ENCODE measurements around the gene MLPH. TPM values are rescaled to one million over a fixed set of nuclear protein-coding genes. Genes with fewer than 3 reads are reported as not detected.

MLPH gene
- total RNA-seq, 1 experiment from 2014 or later = 159 TPM

DNA sequence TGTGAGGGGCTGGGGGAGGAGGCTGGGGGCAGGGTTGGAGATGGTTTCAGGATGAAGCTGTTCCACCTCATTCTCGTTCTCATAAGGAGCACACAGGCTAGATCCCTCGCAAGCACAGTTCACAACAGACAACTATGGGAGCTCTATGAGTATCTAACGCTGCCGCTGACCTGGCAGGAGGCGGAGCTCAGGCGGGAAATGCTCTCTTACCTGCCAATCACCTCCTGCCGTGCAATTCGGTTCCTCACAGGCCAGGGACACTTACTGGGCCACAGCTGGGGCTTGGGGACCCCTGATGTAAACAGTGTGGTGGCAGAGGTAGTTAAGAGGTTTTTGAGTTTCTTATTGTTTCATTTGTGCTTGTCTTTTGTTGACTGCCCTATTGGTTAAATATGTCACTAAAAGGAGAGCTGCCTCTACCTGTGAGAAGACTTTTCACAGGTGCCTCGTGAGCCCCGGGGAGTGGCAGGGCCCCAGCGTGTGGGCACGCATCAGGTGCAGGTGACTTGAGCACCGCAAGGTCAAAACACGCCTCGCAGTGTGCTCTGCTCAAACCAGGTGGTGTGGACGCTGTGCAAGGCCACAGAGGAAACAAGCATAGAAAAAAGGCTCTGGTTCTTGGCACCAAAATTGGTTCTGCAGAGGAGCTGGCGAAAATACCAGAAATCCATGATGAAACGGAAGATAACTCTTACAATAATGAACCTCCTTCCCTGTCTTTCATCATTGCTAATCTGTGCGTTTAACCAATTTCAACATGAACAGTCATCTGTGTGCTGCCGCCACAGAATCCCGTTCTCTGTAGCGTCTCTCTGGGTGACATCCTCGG is 10.2 kb downstream of the MLPH start:
- DNase-seq (ENCODE audit: low read depth) = no peak

DNA sequence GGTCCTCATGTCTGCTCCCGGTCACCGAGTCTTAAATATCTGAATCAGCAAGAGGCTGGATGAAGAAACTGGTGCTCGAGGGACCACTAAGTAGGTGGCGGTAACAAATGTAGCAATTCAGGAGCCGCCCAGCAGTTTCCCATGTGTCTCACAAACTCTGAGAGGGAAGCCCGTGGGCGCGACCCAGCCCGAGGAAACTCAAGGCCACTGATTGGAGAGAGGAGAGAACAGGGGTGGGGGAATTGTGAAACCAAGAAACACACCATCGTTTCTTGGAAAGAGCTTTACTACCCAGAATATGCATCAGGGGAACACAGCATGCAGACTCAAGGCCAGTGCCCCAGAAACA is 10.8 kb downstream of the MLPH start:
- DNase-seq (ENCODE audit: low read depth) = peak; percentile 25

DNA sequence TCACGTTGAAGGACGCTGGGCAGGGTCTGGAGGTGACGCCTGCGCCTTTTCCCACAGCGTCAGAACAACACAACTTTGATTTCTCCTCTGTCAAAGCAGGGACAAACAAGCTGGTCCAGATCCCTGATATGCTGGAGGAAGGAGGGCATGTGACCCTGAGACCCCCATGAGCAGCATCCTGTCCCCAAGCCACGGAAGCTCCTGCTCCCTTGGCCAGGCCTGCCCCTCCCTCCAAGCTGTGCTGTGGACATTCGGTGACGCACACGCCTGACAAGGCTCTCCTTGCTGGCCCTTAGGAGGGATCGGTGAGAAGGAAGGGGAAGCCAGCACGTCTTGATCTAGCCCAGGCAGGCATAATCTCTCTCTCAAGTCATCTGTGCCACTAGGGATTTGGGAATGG is 11.3 kb downstream of the MLPH start:
- no peak for DNase-seq (ENCODE audit: low read depth)

DNA sequence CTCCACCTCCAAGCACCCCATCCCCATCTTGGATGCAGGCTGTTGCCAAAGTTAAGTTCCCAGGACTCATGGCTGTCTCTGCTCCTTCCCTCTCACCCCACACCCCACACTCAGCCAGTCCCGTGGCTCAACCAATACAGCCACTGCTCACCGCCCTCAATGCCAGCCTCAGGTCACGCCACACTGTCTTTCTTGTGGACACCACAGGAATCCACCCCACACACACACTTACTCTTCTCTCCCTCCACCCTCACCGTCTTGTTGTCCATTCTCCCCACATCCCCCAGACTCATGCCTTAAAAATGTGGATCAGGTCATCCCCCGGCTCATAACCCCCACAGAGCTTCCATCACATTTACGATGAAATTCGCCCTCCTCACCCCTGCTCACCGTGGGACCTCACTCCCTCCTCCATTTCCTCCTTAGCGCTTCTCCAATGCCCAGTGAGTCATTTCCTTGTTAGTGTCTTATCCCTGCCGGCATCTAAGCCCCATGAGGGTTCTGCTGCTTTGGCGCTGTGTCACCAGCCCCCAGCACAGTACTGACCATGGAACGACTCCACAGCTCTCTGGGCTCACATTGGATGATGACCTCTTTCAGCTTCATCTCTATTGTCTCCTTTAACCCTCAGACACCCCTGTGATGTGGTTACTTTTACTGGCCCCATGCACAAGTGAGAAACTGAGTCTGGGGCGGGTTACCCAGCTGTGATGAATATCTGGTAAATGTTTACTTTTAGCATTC is 13.8 kb downstream of the MLPH start:
- DNase-seq (ENCODE audit: low read depth) = peak; percentile 100

DNA sequence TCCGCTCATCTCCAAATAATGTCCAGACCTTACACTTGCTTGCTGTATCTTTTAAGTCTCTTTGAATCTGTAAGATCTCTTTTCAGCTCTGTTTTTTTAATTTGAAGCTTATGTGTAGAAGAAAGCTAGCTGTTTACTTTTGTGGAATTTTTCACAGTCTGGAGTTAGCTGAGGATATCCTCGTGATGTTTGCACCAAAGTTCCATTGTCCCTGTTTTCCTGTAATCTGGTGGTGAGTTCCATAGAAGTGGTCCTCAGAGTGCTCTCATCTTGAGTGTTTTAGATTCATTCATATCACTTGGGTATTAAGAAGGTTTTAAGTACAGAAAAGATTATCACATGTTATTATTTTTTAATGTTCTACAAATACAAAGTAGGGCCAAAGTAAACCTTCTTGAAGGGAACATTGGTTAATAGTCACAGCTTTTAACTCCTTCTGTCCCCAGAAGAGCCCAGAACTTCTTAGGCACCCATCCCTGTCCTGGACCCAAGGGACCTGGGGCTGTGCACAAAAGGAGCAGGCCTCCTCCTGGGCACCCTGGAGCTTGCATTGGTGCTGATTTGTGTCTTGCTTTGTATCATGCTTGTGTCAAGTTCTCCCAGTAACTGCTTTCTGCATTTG is 15.0 kb downstream of the MLPH start:
- DNase-seq (ENCODE audit: low read depth) = peak; percentile 27

DNA sequence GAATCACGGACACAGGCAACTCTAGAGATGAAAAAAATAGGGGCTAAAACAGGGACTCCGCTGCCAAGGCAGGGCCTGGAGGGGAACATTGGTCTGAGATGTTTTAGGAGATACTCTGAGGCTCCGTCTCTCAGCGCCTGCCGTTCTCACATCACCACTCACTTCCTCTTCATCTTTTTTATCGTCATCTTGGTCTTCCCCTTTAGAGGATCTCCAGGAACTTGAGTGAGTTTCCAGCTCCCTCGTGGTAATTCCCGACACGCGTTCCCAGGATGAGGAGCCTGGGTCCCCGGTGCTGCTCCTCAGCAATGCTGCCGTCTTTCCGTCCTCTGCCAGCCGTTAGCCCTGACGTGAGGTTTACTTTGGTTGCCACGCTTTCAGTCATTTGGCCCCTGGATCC is 16.1 kb downstream of the MLPH start:
- DNase-seq (ENCODE audit: low read depth) = no peak

DNA sequence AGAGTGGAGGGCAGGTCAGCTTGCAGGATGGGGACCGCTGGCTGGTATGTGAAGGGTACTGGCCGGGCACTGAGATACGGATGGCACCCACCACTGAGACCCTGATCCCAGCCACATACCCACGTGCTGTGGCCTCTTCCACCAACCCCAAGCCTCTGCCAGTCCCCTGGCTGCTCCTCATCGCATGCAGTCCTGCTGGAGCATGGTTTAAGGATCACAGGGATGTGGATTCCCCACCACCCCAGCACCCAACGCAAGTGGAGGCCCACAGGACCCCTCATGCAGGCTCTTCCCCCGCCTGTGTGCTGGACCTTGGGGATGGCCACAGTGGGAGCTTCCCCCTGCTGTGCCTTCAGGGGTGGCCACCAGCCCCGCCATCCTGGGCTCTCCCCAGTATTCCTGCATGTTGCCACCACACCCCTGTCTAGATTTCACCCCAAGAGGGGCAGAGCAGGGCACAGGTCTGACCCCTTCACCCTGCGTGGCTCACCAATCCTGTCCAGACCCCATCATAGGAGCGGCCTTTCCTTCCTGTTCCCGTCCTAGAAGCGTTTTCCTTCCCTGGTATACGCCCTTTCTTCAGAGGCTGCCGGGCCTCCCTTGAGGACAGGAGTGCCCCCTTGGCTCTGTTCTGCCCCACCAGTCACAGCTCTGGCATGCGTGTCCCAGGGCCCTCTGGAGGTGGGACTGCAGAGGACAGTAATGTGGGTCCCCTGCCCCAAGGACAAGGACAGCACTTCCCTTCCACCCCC is 18.3 kb downstream of the MLPH start:
- DNase-seq (ENCODE audit: low read depth) = no peak

DNA sequence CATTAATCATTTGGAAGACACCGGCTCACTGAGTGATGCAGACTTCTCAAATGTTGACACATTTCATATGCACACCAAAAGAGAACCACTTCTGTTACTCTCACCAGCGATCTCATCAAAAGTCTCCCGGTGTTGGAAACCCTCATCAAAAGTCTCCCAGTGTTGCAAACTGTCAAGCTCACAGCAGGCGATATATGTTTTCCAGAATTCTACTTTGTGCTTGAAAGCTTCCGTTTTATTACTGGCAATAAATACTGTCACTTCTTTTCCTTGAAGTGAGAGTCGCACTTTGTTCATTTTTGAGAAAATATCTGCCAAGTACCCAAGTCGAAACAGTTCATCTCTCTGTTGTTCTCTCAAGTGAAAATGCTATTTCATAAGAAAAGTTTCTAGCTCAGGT is 20.5 kb downstream of the MLPH start:
- no peak for DNase-seq (ENCODE audit: low read depth)

DNA sequence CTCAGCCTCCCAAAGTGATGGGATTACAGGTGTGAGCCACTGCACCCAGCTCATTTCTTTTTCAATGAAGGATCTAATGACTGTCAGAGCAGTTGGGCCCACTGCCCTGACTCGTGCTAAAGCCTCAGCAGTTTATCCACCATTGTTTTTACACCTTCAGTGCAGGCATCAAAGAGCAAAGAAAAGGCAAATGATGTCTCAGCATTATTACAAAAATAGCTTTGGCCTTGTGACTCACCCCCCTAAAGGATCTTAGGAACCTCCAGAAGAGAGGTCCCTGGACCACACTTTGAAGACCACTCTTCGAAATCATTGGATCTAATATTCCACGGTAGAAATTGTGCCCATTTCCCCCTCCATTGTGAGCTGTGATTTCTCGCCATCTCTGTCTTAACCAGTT is 21.3 kb downstream of the MLPH start:
- DNase-seq (ENCODE audit: low read depth) = no peak

DNA sequence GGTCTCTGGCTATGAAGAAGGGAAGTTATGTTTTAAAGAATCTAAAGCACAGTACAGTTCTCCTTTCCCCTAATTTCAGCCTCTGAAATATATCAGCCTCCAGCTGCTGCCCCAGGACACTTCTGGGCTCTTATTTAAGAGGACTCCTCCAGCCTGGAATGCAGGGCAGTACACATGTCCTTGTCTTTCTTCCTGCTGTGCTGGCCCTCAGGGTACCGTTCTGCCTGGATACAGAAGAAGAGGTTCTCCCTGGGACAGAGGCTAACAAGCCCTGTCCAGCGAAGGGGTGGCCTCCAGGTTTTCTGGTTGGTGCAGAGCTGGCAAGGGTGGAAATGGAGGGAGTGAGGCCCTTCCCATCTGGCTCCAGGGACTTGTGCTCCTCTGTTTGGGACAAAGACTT is 22.1 kb downstream of the MLPH start:
- DNase-seq (ENCODE audit: low read depth) = no peak

DNA sequence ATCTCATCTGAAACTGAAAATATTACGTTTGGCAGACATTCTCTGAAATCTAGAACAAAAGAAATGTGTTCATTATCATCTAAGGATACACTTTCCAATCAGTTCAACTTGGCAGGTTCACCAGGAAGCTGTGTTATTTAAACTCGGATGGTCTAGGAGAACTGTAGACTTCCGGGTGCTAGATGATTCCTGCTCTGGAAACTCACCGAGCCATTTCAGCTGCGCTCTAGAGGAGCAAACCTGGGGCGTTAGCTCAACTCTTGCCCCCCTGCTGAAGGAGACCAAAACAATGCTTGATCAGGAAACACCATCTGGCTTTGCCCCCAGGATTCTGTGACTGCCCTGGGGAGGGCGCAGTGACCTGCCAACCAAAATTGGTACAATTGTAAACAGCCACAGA is 22.9 kb downstream of the MLPH start:
- no peak for DNase-seq (ENCODE audit: low read depth)

DNA sequence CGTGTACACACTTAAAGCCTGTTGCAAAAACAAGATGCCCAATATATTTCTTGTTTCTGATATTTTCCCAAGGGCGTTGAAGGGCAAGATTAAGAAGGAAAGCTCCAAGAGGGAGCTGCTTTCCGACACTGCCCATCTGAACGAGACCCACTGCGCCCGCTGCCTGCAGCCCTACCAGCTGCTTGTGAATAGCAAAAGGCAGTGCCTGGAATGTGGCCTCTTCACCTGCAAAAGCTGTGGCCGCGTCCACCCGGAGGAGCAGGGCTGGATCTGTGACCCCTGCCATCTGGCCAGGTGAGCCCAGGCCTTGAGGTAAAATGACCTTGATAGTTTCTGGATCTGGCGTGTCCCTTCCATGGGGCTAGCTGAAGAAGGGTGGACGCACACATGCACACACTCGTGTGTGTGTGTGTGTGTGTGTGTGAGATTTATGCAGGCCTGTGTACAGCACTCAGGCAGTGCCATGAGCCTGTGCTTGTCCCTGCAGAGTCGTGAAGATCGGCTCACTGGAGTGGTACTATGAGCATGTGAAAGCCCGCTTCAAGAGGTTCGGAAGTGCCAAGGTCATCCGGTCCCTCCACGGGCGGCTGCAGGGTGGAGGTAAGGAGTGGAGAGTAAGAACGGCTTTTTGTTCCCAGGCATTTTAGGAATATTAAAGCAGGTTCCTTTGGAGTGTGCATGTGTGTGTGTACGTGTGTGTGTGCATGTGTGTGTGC is 23.6 kb downstream of the MLPH start:
- DNase-seq (ENCODE audit: low read depth) = no peak

DNA sequence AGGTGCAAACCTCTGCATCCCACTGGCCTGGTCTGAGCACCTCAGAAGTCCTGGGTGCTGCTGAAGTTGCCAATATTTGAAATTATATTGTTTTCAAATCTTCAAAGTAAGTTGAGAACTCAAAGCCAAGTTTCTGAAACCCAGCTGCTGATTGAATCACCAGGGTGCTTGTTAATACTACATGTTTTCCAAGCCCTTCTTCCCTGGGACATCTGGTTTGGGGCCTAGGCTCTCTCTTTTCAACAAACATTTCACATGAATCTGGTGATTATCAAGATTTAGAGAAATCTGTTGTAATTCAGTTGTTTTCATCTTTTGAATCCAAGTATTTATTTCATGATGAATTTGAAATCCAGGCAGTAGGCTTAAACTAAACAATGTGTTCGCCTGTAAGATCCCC is 24.4 kb downstream of the MLPH start:
- no peak for DNase-seq (ENCODE audit: low read depth)

DNA sequence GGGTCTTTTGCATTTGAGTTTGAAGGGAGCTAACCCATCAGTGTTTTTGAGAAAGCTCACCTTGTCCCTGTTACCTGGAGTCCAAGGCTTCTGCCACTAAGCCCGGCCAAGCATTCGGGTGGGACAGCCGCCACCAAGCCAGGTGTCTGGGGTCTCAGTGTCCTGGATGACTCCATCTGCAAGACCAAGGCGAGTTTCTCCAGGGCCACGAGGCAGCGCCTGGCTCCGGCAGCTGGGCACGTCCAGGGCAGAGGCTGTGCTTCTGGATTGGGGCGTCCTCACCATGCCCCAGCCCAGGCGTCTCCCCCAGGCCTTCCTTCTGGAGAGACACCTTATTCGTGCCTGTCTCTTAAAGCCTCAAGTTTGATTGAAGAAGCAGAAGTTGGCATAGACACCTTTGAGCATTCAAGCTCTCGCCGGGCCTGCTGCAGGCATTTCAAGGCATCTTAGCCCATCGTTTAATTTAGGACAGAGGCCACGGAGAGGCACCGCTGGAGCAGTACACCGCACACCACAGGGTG is 24.9 kb downstream of the MLPH start:
- DNase-seq (ENCODE audit: low read depth) = no peak

DNA sequence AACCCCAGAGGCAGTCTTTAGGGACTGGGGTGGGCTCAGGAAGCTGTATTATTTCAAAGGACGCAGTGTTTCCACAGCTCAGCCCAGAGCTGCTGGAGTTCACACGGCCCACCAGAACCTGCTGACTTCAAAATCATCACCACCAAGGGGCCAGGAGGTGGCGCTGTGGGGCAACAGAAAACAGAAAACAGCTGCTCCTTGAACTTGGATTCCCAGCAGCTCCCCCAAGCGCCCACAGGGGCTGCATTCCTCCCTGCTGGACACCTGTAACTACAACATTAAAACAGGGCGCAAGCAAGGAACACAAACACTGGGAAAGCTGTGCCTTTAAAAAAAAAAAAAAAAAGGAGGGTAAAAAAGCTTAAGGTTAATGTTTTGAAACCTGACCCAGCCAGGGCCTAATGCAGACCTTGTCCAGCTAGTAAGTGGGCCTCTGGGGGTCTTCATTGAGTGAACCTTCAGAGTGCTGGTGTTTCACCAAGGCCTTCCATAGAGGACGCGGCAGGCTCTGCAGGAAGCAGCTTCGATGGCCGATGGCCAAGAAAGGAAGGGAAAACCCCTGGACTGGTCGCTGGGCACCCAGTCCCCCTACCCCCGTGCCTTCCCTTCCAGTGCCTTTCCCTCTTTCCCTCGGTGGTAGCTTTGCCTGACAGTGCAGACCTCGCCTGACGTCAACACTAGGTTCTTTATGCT is 25.9 kb downstream of the MLPH start:
- peak; percentile 80 for DNase-seq (ENCODE audit: low read depth)

DNA sequence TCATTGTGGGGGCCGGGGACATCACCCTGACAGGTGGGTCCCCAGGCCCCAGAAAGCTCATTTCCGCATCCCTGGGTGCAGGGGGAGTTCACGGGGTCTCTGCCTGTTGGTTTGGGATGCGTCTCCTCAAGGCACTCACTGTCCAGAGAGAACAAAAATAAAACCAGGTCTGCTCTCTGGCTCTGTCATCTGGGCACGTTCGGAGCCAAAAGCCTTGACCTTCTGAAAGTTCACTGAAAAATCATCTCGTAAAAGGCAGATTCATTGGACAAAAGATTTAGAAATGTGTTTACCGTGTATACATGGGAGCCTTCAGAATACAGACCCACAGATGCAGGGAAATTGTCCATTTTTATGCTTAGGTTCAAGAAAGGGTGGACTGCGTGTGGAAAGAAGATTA is 26.6 kb downstream of the MLPH start:
- DNase-seq (ENCODE audit: low read depth) = no peak

DNA sequence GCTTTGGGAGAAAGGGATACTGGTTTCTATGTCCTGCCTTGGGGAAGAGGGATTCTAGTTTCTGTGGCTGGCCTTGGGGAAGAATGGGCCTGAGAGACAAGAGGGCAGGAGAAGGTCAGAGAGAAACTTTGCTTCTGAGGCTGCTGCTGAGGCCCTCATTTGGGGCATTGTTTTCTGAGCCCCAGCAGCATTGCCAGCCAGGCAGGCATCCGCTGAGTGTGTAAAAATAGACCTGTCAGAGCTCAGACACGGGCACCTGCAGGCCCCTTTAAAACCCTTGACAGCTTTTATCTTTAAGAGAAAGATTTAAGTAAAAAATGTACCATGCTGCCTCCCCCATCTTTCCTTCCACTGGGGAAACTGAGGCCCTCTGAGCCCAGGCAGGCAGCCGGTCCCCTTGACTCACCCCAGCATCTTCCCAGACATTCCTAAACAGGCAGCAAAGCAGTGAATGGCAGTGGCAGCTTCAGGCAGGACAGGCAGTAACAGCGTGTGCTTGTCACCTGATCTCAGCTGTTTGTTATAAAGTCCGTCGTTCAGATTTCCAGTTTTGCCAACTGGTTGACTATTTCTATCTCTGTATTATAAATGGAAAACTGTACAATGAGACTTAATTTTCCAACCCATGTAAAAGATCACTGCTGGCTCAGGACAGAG is 27.6 kb downstream of the MLPH start:
- DNase-seq (ENCODE audit: low read depth) = no peak

DNA sequence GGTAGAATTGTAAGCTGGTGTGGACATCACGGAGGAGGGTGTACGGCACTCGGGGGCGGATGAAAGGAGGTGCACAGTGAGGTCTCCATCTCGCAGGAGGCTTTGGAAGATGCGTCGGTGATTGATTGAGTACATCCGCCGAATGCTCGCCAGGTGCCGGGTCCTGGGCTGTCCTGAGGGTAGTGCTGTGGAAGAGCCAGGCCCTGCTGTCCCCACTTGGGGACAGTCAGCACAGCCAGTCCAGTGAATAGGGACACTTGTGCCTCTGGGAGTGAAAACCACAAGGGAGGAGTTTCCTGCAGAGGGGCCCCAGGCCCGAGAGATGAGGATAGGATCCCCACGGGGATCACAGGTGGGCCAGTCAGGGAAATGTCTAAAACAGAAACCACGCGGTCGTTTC is 28.1 kb downstream of the MLPH start:
- DNase-seq (ENCODE audit: low read depth) = no peak

DNA sequence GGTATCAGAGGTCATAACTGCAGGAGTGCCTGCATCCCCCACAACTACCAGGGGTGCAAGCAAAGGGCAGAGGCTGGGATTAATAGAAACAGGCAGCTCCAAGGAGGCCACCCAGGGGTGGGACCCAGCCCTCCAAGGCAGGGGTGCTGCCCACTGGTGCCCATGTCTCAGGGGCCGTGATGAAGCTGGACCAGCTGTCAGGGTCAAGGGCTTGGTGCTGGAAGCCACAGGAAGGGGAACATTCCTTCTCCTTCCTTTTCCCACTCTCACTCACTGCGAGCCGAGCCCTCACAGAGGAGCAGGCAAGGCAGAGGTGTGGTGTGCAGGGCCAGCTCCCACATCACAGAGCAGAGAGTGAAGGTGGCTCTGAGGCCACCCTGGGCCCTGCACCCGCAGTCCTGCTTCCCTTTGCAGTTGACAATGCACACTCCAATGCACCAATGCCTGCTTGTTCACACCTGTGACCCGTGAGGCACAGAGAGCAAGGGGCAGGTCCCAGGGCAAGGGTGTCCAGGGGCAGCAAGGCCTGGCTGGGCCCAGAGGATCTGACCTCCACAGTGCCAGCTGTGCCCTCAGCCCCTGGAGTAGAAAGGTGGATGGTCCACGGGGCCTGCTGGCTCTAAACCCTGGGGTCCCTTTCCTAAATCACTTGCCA is 28.7 kb downstream of the MLPH start:
- no peak for DNase-seq (ENCODE audit: low read depth)

DNA sequence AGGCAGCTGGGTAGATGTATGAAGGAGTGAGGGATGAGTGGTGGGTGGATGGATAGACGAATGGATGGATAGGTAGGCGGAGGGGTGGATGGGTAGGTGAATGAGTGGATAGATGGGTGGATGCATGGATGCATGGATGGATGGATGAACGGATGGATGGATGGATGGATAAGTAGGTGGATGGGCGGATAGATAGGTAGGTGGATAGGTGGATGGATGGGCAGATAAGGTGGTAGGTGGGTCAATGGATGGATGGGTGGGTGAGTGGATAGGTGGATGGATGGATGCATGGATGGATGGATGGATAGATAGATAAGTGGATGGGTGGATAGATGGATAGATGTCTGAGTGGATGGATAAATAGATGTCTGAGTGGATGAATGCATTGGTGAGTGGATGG is 30.1 kb downstream of the MLPH start:
- no peak for DNase-seq (ENCODE audit: low read depth)

All from RPMI7951 (cell line).